ENCODE measurements around the gene CAGE1.
"Not testable (repeated sequence)": the region's sequence is repeated elsewhere in the genome, so short reads cannot be mapped to it uniquely, and the experiment has no call there.

The CAGE1 gene

DNA sequence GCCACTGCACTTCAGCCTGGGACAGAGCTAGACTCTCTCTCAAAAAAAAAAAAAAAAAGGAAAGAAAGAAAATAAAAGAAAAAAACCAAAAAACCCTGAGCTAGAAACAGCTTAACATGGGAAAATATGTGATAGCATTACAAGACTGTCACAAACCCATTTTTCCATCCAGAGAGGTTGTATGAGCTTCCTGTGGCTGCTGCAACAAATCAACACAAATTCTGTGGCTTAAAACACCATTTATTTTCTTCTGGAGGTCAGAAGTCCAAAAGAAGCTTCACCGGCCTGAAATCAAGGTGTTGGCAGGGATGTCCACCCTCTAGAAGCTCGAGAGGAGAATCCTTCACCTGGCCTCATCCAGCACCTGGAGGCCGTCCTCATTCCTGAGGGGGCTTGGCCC is 54.9 kb downstream of the CAGE1 start:
- no peak overlapping the region for H3K4me3 ChIP-seq (ENCODE audit: low read length)
- no peaks in the 10 kb centered on the region for H3K9me3 ChIP-seq (ENCODE audit: control insufficient read depth, low read length)
- H3K4me1 ChIP-seq (ENCODE audit: control insufficient read depth, insufficient read depth, low read length) = peaks cover 35% of the 10 kb centered on the region
- H3K9ac ChIP-seq (ENCODE audit: low read length) = no peak overlapping the region
- no peak for DNase-seq (ENCODE audit: low read depth)
- H3K27me3 ChIP-seq (replicated peaks; ENCODE audit: control insufficient read depth, insufficient read depth, low read length) = no peaks in the 10 kb centered on the region
- no peaks in the 10 kb centered on the region for H3K36me3 ChIP-seq (ENCODE audit: control insufficient read depth, insufficient read depth, low read length, severe bottlenecking)

DNA sequence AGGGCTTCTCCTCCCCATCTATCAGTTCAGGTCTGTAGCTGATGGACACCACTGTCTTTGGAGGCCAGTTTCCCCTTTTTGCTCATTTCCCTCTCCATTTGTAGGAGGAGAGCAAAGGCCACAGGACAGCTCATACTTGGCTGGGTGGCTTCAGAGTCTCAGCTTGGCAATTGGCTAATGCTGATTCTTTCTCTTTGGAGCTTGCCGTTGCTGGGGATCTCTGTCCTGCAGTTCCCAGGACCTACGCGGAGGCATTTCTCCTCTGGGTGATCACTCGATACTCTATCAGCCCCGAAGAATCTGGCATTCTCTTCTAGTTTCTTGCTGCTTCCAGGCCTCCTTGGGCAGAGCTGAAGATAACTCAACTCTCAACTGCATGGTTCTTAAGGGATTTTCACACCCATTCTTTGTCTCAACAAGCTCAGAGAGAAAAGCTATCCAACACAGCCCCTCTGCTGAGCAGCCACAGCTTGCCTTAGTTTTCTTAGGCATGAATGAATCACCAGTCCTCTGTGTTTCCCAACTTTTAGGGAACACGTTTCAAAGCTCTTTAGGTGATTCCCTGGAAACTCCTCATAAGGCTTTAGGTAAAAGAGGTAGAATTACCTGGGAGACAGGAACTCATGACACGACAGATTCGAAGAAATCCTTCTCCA is 57.3 kb downstream of the CAGE1 start:
- no peaks in the 10 kb centered on the region for H3K9me3 ChIP-seq (ENCODE audit: control insufficient read depth, low read length)
- peak overlapping the region; percentile 79 for H3K9ac ChIP-seq (ENCODE audit: low read length)
- no peaks in the 10 kb centered on the region for H3K36me3 ChIP-seq (ENCODE audit: control insufficient read depth, insufficient read depth, low read length, severe bottlenecking)
- peak; percentile 11 for DNase-seq (ENCODE audit: low read depth)
- H3K27me3 ChIP-seq (replicated peaks; ENCODE audit: control insufficient read depth, insufficient read depth, low read length) = no peaks in the 10 kb centered on the region
- peaks cover 17% of the 10 kb centered on the region for H3K4me1 ChIP-seq (ENCODE audit: control insufficient read depth, insufficient read depth, low read length)
- peak overlapping the region; percentile 66 for H3K4me3 ChIP-seq (ENCODE audit: low read length)

DNA sequence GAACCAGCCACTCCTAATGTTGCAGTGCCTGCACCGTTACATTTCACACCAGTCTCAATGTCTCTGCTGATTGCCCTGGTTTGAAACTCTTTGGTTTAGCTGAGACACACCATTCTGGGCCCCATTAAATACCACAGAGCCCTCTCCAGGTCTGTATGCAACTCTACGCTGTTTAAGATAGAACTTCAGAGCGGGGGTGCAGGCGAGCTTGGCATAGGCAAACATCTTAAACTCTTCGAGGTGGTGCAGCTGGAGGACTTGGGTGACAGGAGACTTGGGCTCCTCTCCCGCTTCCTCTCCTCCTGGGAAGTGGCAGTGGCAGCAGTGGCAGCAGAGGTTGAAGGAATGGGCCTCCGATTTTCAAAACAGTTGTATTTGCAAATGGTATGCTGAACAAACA is 58.1 kb downstream of the CAGE1 start:
- DNase-seq (ENCODE audit: low read depth) = no peak
- H3K9ac ChIP-seq (ENCODE audit: low read length) = peak overlapping the region; percentile 79
- peaks cover 17% of the 10 kb centered on the region for H3K4me1 ChIP-seq (ENCODE audit: control insufficient read depth, insufficient read depth, low read length)
- H3K27me3 ChIP-seq (replicated peaks; ENCODE audit: control insufficient read depth, insufficient read depth, low read length) = no peaks in the 10 kb centered on the region
- no peaks in the 10 kb centered on the region for H3K9me3 ChIP-seq (ENCODE audit: control insufficient read depth, low read length)
- H3K4me3 ChIP-seq (ENCODE audit: low read length) = peak overlapping the region; percentile 66
- no peaks in the 10 kb centered on the region for H3K36me3 ChIP-seq (ENCODE audit: control insufficient read depth, insufficient read depth, low read length, severe bottlenecking)

DNA sequence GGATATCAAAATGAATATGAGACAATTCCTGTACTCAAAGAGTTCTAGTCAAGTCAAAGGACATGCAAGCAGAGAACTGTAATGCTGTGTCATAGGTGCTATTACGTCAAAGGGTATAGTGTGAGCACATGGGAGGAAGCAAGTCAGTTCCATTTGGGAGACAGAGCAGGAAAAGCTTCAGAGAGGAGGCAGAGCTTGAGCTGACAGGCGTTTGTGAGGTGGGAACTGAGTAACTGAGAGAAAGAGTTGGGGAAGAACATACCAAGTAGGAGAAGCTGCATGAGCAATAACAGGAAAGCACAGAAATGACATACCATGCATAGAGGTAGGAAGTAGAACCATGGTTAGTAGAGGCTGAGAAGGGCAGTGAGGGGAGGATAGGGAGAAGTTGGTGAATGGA is 61.3 kb downstream of the CAGE1 start:
- no peaks in the 10 kb centered on the region for H3K27me3 ChIP-seq (replicated peaks; ENCODE audit: control insufficient read depth, insufficient read depth, low read length)
- no peaks in the 10 kb centered on the region for H3K36me3 ChIP-seq (ENCODE audit: control insufficient read depth, insufficient read depth, low read length, severe bottlenecking)
- peaks cover 17% of the 10 kb centered on the region for H3K4me1 ChIP-seq (ENCODE audit: control insufficient read depth, insufficient read depth, low read length)
- H3K9me3 ChIP-seq (ENCODE audit: control insufficient read depth, low read length) = no peaks in the 10 kb centered on the region
- H3K9ac ChIP-seq (ENCODE audit: low read length) = no peak overlapping the region
- no peak for DNase-seq (ENCODE audit: low read depth)
- H3K4me3 ChIP-seq (ENCODE audit: low read length) = no peak overlapping the region

DNA sequence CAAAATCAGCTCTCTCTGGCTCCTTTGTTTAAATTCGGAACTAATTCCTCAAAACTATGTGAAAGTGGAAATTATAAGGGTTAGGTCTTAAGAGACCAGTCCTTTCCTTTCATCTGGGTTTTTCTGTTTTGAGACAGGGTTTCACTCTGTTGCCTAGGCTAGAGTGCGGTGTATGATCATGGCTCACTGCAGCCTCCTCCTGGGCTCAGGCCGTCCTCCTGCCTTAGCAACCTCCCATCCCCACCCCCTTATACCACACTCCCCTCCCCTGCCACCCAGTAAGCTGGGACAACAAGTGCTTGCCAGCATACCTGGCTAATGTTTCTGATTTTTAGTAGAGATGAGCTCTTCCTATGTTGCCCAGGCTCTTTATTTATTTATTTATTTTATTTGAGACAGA is 63.8 kb downstream of the CAGE1 start:
- H3K27me3 ChIP-seq (replicated peaks; ENCODE audit: control insufficient read depth, insufficient read depth, low read length) = no peaks in the 10 kb centered on the region
- no peak for DNase-seq (ENCODE audit: low read depth)
- H3K9me3 ChIP-seq (ENCODE audit: control insufficient read depth, low read length) = no peaks in the 10 kb centered on the region
- no peaks in the 10 kb centered on the region for H3K36me3 ChIP-seq (ENCODE audit: control insufficient read depth, insufficient read depth, low read length, severe bottlenecking)
- no peak overlapping the region for H3K9ac ChIP-seq (ENCODE audit: low read length)
- H3K4me3 ChIP-seq (ENCODE audit: low read length) = no peak overlapping the region
- no peaks in the 10 kb centered on the region for H3K4me1 ChIP-seq (ENCODE audit: control insufficient read depth, insufficient read depth, low read length)

DNA sequence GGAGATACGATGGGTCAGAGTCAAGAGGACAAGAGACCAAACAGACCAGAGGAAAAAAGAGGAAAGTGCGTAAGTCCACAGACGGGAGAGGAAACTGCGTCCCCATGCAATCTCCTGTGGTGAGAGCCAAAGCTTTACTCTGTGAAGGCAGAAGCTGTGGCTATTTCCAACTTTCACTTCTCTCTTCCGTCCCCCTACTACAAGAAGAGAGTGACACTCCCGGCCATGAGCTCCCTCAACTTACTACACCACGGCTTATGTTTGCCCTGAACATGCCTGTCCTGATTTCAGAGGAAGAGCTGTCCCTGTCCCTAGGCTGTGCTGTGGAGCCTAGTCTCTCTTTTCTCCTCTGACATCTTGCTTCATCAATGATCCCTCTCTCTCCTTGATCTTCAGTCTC is 65.0 kb downstream of the CAGE1 start:
- Histone ChIP-seq H3K36me3 (ENCODE audit: control insufficient read depth, insufficient read depth, low read length, severe bottlenecking) (no peaks in the 10 kb centered on the region), H3K4me1 (ENCODE audit: control insufficient read depth, insufficient read depth, low read length) (no peaks in the 10 kb centered on the region), H3K9ac (ENCODE audit: low read length) (no peak overlapping the region), H3K9me3 (ENCODE audit: control insufficient read depth, low read length) (no peaks in the 10 kb centered on the region), H3K4me3 (ENCODE audit: low read length) (no peak overlapping the region), H3K27me3 (replicated peaks; ENCODE audit: control insufficient read depth, insufficient read depth, low read length) (no peaks in the 10 kb centered on the region)
- DNase-seq (ENCODE audit: low read depth) = no peak

DNA sequence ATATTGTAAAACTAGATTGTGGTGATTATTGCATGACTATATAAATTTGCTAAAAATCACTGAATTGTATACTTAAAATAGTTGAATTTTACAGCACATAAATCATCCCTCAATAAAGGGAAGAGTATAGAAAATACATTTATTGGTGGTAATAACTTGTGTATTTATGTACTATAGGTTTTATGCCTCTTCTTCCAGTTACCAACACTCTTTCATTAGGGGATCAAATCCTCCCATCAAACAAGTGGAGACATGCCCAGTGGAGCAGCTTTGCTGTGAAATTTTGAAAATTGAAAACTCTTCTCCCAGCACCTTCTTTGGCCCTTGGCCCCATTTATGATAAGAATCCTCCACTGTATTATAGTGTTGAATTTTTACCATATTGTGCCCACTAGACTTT is 66.5 kb downstream of the CAGE1 start:
- H3K4me3 ChIP-seq (ENCODE audit: low read length) = no peak overlapping the region
- H3K27me3 ChIP-seq (replicated peaks; ENCODE audit: control insufficient read depth, insufficient read depth, low read length) = no peaks in the 10 kb centered on the region
- DNase-seq (ENCODE audit: low read depth) = no peak
- no peaks in the 10 kb centered on the region for H3K9me3 ChIP-seq (ENCODE audit: control insufficient read depth, low read length)
- H3K9ac ChIP-seq (ENCODE audit: low read length) = no peak overlapping the region
- no peaks in the 10 kb centered on the region for H3K4me1 ChIP-seq (ENCODE audit: control insufficient read depth, insufficient read depth, low read length)
- H3K36me3 ChIP-seq (ENCODE audit: control insufficient read depth, insufficient read depth, low read length, severe bottlenecking) = no peaks in the 10 kb centered on the region

DNA sequence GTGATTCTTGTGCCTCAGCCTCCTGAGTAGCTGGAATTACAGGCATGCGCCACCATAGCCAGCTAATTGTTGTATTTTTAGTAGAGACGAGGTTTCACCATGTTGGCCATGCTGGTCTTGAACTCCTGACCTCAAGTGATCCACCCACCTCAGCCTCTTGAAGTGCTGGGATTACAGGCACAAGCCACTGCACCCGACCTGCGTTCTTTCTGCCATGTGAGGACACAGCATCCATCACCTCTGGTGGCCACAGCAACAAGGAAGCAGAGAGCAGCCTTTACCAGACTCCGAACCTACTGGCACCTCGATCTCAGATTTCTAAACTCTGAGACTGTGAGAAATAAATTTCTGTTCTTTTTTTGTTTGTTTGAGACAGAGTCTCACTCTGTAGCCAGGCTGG is 67.7 kb downstream of the CAGE1 start:
- DNase-seq (ENCODE audit: low read depth); H3K9ac ChIP-seq (ENCODE audit: low read length); H3K9me3 ChIP-seq (ENCODE audit: control insufficient read depth, low read length); H3K4me3 ChIP-seq (ENCODE audit: low read length); H3K27me3 ChIP-seq (replicated peaks; ENCODE audit: control insufficient read depth, insufficient read depth, low read length); H3K36me3 ChIP-seq (ENCODE audit: control insufficient read depth, insufficient read depth, low read length, severe bottlenecking); H3K4me1 ChIP-seq (ENCODE audit: control insufficient read depth, insufficient read depth, low read length): not testable (repeated sequence)

DNA sequence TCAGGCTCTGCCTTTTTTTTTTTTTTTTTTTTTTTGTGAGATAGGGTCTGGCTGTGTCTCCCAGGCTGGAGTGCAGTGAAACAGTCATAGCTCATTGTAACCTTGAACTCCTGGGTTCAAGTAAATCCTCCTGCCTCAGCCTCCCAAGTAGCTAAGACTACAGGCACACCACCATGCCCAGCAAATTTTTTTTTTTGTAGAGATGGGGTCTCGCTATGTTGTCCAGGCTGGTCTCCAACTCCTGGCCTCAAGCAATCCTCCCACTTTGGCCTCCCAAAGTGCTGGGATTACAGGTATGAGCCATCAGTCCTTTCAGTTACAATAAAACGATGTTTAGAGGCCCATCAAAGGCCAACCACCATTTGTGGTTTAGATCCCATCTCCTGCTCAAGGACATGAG is 70.1 kb downstream of the CAGE1 start:
- H3K4me3 ChIP-seq (ENCODE audit: low read length); H3K9me3 ChIP-seq (ENCODE audit: control insufficient read depth, low read length); H3K9ac ChIP-seq (ENCODE audit: low read length); H3K4me1 ChIP-seq (ENCODE audit: control insufficient read depth, insufficient read depth, low read length); H3K36me3 ChIP-seq (ENCODE audit: control insufficient read depth, insufficient read depth, low read length, severe bottlenecking); DNase-seq (ENCODE audit: low read depth); H3K27me3 ChIP-seq (replicated peaks; ENCODE audit: control insufficient read depth, insufficient read depth, low read length): not testable (repeated sequence)

DNA sequence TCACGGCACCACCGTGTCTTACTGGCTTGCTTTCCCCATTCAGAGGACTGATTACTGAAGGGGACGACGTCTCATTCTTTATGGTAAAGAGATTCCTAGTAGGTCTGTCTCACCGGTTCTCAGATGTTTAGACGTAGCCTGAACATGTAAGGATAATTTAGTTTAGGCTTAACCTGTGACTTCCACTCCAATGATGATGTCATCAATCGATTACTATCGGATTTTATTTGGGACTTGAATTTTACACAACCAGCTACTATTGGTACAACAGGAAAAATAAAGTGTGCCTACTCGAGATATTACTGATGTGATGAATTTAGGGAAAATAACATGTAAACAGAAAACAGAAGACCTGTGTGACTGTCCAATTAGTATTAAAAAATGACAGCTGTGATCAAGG is 72.0 kb downstream of the CAGE1 start:
- Histone ChIP-seq H3K9me3 (ENCODE audit: control insufficient read depth, low read length) (no peaks in the 10 kb centered on the region), H3K4me1 (ENCODE audit: control insufficient read depth, insufficient read depth, low read length) (peaks cover 6% of the 10 kb centered on the region), H3K36me3 (ENCODE audit: control insufficient read depth, insufficient read depth, low read length, severe bottlenecking) (no peaks in the 10 kb centered on the region), H3K9ac (ENCODE audit: low read length) (no peak overlapping the region), H3K4me3 (ENCODE audit: low read length) (no peak overlapping the region), H3K27me3 (replicated peaks; ENCODE audit: control insufficient read depth, insufficient read depth, low read length) (no peaks in the 10 kb centered on the region)
- no peak for DNase-seq (ENCODE audit: low read depth)

DNA sequence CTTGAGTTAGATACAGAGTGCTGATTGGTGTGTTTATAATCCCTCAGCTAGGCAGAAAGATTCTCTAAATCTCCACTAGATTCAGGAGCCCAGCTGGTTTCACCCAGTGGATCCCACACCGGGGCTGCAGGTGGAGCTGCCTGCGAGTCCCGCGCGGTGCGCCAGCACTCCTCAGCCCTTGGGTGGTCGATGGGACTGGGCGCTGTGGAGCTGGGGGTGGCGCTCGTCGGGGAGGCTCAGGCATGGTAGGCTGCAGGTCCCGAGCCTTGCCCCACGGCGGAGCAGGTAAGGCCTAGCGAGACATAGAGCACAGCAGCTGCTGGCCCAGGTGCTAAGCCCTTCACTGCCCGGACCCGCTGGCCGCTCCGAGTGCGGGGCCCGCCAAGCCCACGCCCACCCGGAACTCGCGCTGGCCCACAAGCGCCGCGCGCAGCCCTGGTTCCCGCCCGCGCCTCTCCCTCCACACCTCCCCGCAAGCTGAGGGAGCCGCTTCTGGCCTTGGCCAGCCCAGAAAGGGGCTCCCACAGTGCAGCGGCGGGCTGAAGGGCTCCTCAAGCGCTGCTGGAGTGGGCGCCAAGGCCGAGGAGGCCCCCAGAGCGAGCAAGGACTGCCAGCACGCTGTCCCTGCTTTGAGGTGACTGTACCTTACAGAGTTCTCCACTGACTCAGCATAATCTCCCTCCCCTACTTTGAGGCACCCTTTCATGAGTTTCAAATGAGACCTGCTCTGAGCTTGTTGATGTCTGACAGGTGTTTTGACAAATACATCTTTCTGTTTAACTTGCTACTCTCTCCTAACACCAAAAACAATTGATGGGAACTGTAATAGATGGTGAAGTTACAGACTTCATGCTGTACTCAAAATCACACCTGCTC is 72.6 kb downstream of the CAGE1 start:
- H3K4me1 ChIP-seq (ENCODE audit: control insufficient read depth, insufficient read depth, low read length) = peaks cover 6% of the 10 kb centered on the region
- no peak for DNase-seq (ENCODE audit: low read depth)
- H3K4me3 ChIP-seq (ENCODE audit: low read length) = no peak overlapping the region
- no peaks in the 10 kb centered on the region for H3K36me3 ChIP-seq (ENCODE audit: control insufficient read depth, insufficient read depth, low read length, severe bottlenecking)
- no peak overlapping the region for H3K9ac ChIP-seq (ENCODE audit: low read length)
- no peaks in the 10 kb centered on the region for H3K27me3 ChIP-seq (replicated peaks; ENCODE audit: control insufficient read depth, insufficient read depth, low read length)
- no peaks in the 10 kb centered on the region for H3K9me3 ChIP-seq (ENCODE audit: control insufficient read depth, low read length)

Measured in adipocyte (in vitro differentiated cells).